Naive thymus-derived CD8-positive, alpha-beta T cell (primary cell): Measurements from ENCODE around the gene SNCAIP. TPM values are rescaled to one million over a fixed set of nuclear protein-coding genes. Genes with fewer than 3 reads are reported as not detected.

Experiments
- ATAC-seq, 2 donors: fragments of 150-1000 bp; cut with Tn5 transposase in 1 of 2; sonication (Bioruptor Pico), chemical (Tn5 transposase) in 1 of 2; 1 replicate in 1 of 2; 2 replicates in 1 of 2; pipeline ENCODE4 v1.10.0; 2021; ENCODE audit warnings: mild to moderate bottlenecking in 2 of 2, moderate library complexity in 2 of 2
- POLR2A ChIA-PET: fragments of 350-600 bp; sonication (Branson Sonifier 250); formaldehyde crosslinking; loops from one replicate; lab custom pipeline; 2021; ENCODE audit warnings: antibody characterized with exemption; lab: Charles Lee
- DNase-seq, 10 donors: peaks; one replicate each; pipeline versions ENCODE4 v3.0.0 to v3.0.0-alpha.2; 2020 to 2022
- H3K27ac Mint-ChIP-seq, 10 donors: one replicate each; pipeline ENCODE4 v1.8.0; 2020 to 2022; ENCODE audit warnings: mild to moderate bottlenecking in 10 of 10, mixed read lengths in 10 of 10, moderate library complexity in 4 of 10, inconsistent platforms in 1 of 10
- H3K27me3 Mint-ChIP-seq, 5 donors: one replicate each; pipeline ENCODE4 v1.8.0; 2021 to 2022; ENCODE audit warnings: mixed read lengths in 5 of 5
- H3K36me3 Mint-ChIP-seq, 3 donors: one replicate each; pipeline ENCODE4 v1.8.0; 2020 to 2022; ENCODE audit warnings: mixed read lengths in 3 of 3, mild to moderate bottlenecking in 2 of 3, inconsistent platforms in 1 of 3
- H3K4me1 Mint-ChIP-seq, 4 donors: one replicate each; pipeline ENCODE4 v1.8.0; 2021 to 2022; ENCODE audit warnings: mixed read lengths in 4 of 4
- H3K4me3 Mint-ChIP-seq, 10 donors: one replicate each; pipeline ENCODE4 v1.8.0; 2020 to 2022; ENCODE audit warnings: mild to moderate bottlenecking in 10 of 10, mixed read lengths in 10 of 10, moderate library complexity in 6 of 10, inconsistent platforms in 1 of 10
- H3K9me3 Mint-ChIP-seq, 9 donors: one replicate each; pipeline ENCODE4 v1.8.0; 2020 to 2022; ENCODE audit warnings: mixed read lengths in 9 of 9, mild to moderate bottlenecking in 3 of 9, inconsistent platforms in 1 of 9, moderate library complexity in 1 of 9
- polyA plus RNA-seq, 3 donors: library from polyadenylated mRNA; unstranded; fragments of 300-500 nt; fragmentation: Illumina TruSeq; gene quantifications; one replicate each; pipeline ENCODE4 v1.2.3, GENCODE V29; 2021
- total RNA-seq, 8 experiments: library from RNA in 2 of 8; stranded (reverse) in 2 of 8; gene quantifications; one replicate each; pipeline ENCODE4 v1.2.3 and lab custom pipeline; 2021 to 2026

The SNCAIP gene
- total and polyA plus RNA-seq, 5 experiments from 2014 or later: not detected

DNA sequence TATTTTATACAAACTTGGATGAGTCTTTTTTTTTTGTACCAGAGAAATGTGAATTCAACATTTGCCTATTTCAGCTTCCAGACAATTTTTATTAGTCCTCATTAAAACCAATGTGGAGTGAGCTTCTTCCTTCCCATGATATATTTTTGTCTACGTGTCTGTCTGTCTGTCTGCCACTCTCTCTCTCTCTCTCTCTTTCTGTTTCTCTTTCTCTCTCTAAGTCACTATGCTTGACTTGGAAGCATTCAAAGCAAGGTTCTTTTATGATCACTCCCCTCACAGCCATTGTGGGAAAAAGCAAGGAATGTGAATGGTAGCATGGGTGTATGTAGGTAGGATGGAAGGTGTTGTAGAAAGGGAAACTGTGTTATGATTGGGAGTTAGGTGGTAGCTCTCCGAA is 80.2 kb downstream of the SNCAIP start:
- no peak overlapping the region for H3K4me3 Mint-ChIP-seq
- POLR2A ChIA-PET: no interaction called here
- peaks cover 0 to 2% (median 0%) of the 10 kb centered on the region in 4 donors for H3K4me1 Mint-ChIP-seq
- peaks cover 0 to 8% (median 0%) of the 10 kb centered on the region in 5 donors for H3K27me3 Mint-ChIP-seq
- DNase-seq (no peak), ATAC-seq (no peak)
- H3K27ac Mint-ChIP-seq: no peak overlapping the region
- H3K9me3 Mint-ChIP-seq: no peaks in the 10 kb centered on the region
- H3K36me3 Mint-ChIP-seq: no peaks in the 10 kb centered on the region

GRCh38 chr5:122392824-122393223 is 80.8 kb downstream of the SNCAIP start:
- POLR2A ChIA-PET: no interaction called here
- no peak overlapping the region for H3K4me3 Mint-ChIP-seq
- ATAC-seq (no peak), DNase-seq (no peak)
- peaks cover 0 to 2% (median 0%) of the 10 kb centered on the region in 4 donors for H3K4me1 Mint-ChIP-seq
- H3K27ac Mint-ChIP-seq: no peak overlapping the region
- no peaks in the 10 kb centered on the region for H3K36me3 Mint-ChIP-seq
- peaks cover 0 to 11% (median under 1%) of the 10 kb centered on the region in 5 donors for H3K27me3 Mint-ChIP-seq
- peaks cover 0 to 4% (median 0%) of the 10 kb centered on the region in 9 donors for H3K9me3 Mint-ChIP-seq

DNA sequence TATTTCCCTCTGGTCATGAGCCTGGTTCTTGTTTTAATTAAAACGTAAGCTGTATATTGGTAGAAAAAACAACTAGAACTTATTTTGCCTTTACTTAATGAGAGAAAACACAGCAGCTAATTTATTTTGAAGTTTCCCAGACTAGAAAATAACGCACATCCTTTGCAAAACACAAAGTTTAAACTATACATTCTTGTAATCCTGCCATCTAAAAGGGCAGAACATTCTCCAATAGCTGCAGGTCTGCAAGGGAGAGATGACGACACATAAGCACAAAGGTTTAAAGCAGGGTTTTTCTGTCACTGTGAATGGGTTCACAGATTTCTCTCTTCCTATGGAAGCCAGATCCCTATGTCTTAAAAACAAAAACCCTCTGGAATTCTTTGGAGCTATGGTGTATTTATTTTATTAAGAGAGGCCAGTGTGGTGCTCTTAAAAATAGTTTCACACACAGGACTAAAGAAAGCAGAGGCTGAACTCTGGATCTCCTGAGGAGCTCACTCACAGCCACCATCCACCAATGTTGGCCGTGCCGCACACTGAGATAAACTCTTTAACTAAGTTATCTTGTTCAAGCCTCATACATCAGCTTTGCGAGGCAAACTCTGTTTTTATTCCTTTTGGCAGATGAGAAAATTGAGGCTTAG is 82.4 kb downstream of the SNCAIP start:
- no peak overlapping the region for H3K27ac Mint-ChIP-seq
- H3K4me3 Mint-ChIP-seq: no peak overlapping the region
- POLR2A ChIA-PET: no interaction called here
- ATAC-seq: no peak
- DNase-seq: no peak
- peaks cover 0 to 7% (median 0%) of the 10 kb centered on the region in 9 donors for H3K9me3 Mint-ChIP-seq
- H3K36me3 Mint-ChIP-seq: no peaks in the 10 kb centered on the region
- H3K4me1 Mint-ChIP-seq: peaks cover 0 to 2% (median 0%) of the 10 kb centered on the region in 4 donors
- H3K27me3 Mint-ChIP-seq: peaks cover 0 to 14% (median 4%) of the 10 kb centered on the region in 5 donors

DNA sequence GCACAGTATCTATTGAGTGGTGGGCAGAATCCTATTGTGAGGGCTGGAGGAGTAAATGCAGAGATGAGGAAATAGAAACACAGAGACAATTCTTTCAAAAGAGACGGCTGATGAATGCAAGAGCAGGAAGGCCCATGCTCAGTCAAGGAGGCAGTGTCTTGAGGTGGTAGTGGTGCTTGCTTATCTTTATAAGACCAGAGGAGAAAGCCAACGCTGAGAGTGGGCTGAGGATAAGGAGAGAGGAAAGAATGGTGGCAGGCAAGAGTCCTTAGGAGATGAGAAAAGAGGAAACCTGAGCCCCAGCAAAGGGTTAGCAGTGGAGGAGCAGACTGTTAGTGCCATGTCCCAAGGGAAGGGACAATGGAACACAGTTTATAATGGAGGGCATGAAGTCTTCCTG is 86.0 kb downstream of the SNCAIP start:
- Mint-ChIP-seq H3K27me3 (peaks cover 0 to 14% (median 4%) of the 10 kb centered on the region in 5 donors), H3K9me3 (peaks cover 0 to 7% (median 0%) of the 10 kb centered on the region in 9 donors), H3K4me3 (no peak overlapping the region), H3K36me3 (no peaks in the 10 kb centered on the region), H3K4me1 (no peaks in the 10 kb centered on the region), H3K27ac (no peak overlapping the region)
- DNase-seq (no peak), ATAC-seq (no peak)
- POLR2A ChIA-PET: no interaction called here

DNA sequence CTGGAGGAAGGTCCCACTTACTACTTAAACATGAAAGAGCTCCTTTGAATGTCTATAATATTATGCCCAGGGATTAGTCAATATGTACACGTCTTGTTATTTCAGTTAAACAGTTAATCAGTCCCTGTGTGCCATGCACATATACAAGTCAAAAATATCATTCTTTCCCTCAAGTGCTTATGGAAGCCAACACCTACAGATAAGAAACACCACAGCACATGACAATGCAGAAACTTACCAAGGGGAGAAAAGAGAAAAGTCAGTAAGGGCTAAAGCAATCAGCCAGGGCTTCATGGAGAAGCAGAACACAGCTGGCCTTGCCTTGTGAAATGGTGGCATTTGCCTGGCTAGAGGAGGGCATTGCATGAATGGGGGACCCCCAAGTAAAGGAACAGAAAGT is 88.3 kb downstream of the SNCAIP start:
- H3K27ac Mint-ChIP-seq: no peak overlapping the region
- ATAC-seq: no peak
- peaks cover 0 to 7% (median 0%) of the 10 kb centered on the region in 9 donors for H3K9me3 Mint-ChIP-seq
- POLR2A ChIA-PET: no interaction called here
- peaks cover 0 to 14% (median 4%) of the 10 kb centered on the region in 5 donors for H3K27me3 Mint-ChIP-seq
- H3K4me3 Mint-ChIP-seq: no peak overlapping the region
- no peaks in the 10 kb centered on the region for H3K4me1 Mint-ChIP-seq
- DNase-seq: no peak
- no peaks in the 10 kb centered on the region for H3K36me3 Mint-ChIP-seq

GRCh38 chr5:122400938-122401337 is 88.9 kb downstream of the SNCAIP start:
- Mint-ChIP-seq H3K27ac (no peak overlapping the region), H3K9me3 (peaks cover 0 to 7% (median 0%) of the 10 kb centered on the region in 9 donors), H3K36me3 (no peaks in the 10 kb centered on the region), H3K4me1 (no peaks in the 10 kb centered on the region), H3K27me3 (peaks cover 0 to 14% (median 4%) of the 10 kb centered on the region in 5 donors), H3K4me3 (no peak overlapping the region)
- ATAC-seq: no peak
- no peak for DNase-seq
- POLR2A ChIA-PET: no interaction called here

DNA sequence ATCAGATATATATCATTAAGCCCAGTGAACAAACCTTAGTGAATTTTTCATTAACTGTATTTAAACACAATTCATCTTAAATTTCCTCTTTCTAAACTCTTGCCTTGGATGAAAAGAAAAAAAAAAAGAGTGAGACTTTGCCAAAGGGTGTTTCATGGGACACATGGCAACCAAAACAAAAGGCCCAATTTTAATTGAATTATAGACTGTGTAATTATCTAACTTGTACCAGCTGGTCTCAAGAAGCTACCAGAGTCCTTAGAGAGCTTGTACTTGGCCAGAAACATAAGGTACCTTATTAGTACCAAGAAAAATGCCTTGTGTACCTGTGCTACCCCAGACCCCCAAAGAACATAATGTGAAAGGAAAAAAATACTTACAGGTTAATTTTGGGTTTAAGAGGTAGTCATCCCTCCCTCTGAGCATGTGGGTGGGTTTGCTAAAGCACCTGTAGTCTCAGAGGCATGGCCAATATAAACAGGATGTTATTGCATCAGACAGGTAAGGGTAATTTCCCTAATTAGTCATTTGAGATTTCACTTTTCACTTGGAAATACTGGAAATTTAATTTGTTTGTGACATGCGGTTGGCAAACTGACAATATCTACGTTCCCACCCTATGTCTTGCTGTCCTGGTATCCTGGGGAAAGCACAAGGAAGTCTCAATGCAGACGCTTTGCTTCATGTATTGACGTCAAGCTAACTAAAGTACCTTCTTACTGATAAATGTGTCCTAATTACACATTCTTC is 90.1 kb downstream of the SNCAIP start:
- peaks cover 0 to 7% (median 0%) of the 10 kb centered on the region in 9 donors for H3K9me3 Mint-ChIP-seq
- no peak for ATAC-seq
- no peaks in the 10 kb centered on the region for H3K4me1 Mint-ChIP-seq
- H3K4me3 Mint-ChIP-seq: no peak overlapping the region
- no peaks in the 10 kb centered on the region for H3K36me3 Mint-ChIP-seq
- peaks cover 0 to 13% (median 4%) of the 10 kb centered on the region in 5 donors for H3K27me3 Mint-ChIP-seq
- POLR2A ChIA-PET: no interaction called here
- no peak overlapping the region for H3K27ac Mint-ChIP-seq
- DNase-seq: no peak

DNA sequence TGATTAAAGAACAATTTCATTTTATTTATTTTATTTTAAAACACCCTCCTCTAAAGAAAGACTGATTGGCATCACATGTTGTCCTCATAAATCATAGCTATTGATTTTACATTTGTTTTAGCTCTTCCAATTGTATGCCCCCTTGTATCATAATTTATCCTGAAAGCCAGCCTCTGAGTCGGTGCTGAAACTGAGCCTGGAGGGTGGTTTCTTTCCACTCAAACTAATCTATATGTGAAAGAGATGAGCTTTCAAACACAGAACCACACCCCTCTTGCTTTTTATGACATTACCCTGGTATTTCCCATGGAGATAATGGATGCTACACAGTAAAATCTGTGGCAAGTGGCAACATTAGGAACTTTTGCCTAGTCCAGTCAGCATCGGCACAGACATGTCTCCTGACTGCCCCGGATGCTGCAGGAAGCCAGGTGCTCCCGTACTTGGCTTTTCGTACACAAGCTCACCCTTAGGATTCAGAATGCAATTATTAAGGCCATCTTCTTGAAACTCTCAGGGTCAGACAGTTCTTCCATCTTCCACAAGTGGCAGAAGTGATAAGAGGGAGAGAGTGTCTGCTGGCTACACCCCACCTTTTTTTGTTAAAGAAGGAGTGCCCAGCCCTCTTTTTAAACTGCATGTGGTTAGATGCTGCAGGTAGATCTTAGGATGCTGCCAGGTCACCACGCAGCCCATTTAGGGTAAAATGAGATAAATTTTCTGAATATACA is 91.1 kb downstream of the SNCAIP start:
- Mint-ChIP-seq H3K36me3 (no peaks in the 10 kb centered on the region), H3K4me1 (no peaks in the 10 kb centered on the region), H3K9me3 (peaks cover 0 to 2% (median 0%) of the 10 kb centered on the region in 9 donors), H3K4me3 (no peak overlapping the region), H3K27me3 (peaks cover 0 to 8% (median under 1%) of the 10 kb centered on the region in 5 donors), H3K27ac (no peak overlapping the region)
- POLR2A ChIA-PET: no interaction called here
- DNase-seq (no peak), ATAC-seq (no peak)

GRCh38 chr5:122404018-122404417 is 92.0 kb downstream of the SNCAIP start:
- Mint-ChIP-seq H3K4me1 (no peaks in the 10 kb centered on the region), H3K27ac (no peak overlapping the region), H3K36me3 (no peaks in the 10 kb centered on the region), H3K4me3 (no peak overlapping the region), H3K27me3 (peaks cover 0 to 8% (median 0%) of the 10 kb centered on the region in 5 donors), H3K9me3 (peaks cover 0 to 2% (median 0%) of the 10 kb centered on the region in 9 donors)
- POLR2A ChIA-PET: no interaction called here
- ATAC-seq: no peak
- no peak for DNase-seq

DNA sequence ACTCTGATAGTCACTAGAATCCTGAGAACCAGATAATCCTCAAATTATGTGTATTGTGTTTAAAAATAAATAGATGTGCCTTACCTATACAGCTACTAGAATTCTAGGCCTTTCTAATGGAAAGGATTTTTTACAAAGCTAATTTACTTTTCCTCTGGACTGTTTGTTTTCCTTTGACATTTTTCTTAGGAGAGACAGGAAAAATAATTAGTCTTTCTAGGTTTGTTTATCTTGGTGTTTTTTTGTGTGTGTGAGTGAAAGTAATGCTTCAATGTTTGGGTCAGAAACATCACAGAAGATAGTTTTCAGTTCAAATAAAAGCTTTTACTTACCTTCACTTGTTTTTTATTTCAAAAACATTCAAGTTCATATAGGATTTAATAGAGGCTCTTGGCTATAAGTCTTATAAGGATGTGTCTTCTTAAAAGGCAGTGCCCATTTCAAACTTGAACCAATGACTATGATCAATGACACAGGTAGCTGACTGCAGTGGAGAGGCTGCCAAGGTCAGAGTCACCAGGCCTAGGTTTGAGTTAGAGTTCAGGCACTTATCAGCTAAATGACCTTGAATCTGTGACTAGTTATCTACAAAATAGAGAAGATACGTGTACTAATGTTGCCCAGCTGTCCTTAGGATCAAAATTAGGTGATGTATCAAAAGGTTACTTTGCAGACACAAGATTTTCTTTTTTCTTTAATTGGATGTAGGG is 92.8 kb downstream of the SNCAIP start:
- H3K27me3 Mint-ChIP-seq: peaks cover 0 to 7% (median 0%) of the 10 kb centered on the region in 5 donors
- ATAC-seq: no peak
- no peaks in the 10 kb centered on the region for H3K36me3 Mint-ChIP-seq
- no peak overlapping the region for H3K4me3 Mint-ChIP-seq
- peaks cover 0 to 2% (median 0%) of the 10 kb centered on the region in 9 donors for H3K9me3 Mint-ChIP-seq
- POLR2A ChIA-PET: no interaction called here
- H3K27ac Mint-ChIP-seq: no peak overlapping the region
- no peaks in the 10 kb centered on the region for H3K4me1 Mint-ChIP-seq
- DNase-seq: no peak

DNA sequence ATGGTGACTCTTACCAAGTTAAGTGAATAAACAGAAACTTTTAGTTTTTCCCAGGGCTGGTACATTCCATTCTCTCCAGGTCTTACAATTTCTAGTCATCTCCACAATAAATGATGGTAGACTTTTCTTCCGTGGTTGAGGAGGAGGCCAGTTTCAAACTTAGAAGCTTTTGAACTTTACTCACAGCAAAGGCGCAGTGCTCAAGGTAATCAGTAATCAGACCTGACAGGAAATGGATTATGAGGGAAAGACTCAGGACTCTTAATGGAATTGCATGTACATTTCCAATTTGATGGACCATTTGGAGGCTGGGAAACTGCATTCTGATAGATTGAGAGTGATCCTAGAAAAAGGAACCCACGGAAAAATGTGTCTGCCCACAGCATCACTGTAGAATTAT is 93.7 kb downstream of the SNCAIP start:
- POLR2A ChIA-PET: no interaction called here
- DNase-seq (no peak), ATAC-seq (no peak)
- Mint-ChIP-seq H3K27ac (no peak overlapping the region), H3K9me3 (no peaks in the 10 kb centered on the region), H3K27me3 (peaks cover 0 to 2% (median 0%) of the 10 kb centered on the region in 5 donors), H3K4me3 (no peak overlapping the region), H3K36me3 (no peaks in the 10 kb centered on the region), H3K4me1 (no peaks in the 10 kb centered on the region)

GRCh38 chr5:122406181-122406580 is 94.1 kb downstream of the SNCAIP start:
- Mint-ChIP-seq H3K27ac (no peak overlapping the region), H3K27me3 (peaks cover 0 to 2% (median 0%) of the 10 kb centered on the region in 5 donors), H3K4me1 (no peaks in the 10 kb centered on the region), H3K36me3 (no peaks in the 10 kb centered on the region), H3K4me3 (no peak overlapping the region), H3K9me3 (no peaks in the 10 kb centered on the region)
- ATAC-seq (no peak), DNase-seq (no peak)
- POLR2A ChIA-PET: no interaction called here
